Neural progenitor cell (in vitro differentiated cells): Measurements from ENCODE around the gene TRNT1. TPM values are rescaled to one million over a fixed set of nuclear protein-coding genes. Genes with fewer than 3 reads are reported as not detected.

Experiments used
- DNase-seq: peaks from one replicate; pipeline ENCODE4 v3.0.0-alpha.2; 2016; ENCODE audit warnings: low spot score
- H2AFZ ChIP-seq: fragments of 200-600 bp; sonication (generic); replicated peaks from 2 replicates; pipeline ENCODE4 v1.6.1; 2016; ENCODE audit warnings: antibody characterized with exemption
- H3F3A ChIP-seq: fragments of 200-600 bp; sonication (generic); 2 replicates; pipeline ENCODE4 v1.6.1; 2016; ENCODE audit warnings: antibody characterized with exemption, low read depth
- H3K27ac ChIP-seq: fragments of 200-600 bp; sonication (generic); 2 replicates; pipeline ENCODE4 v1.5.1; 2016; ENCODE audit warnings: mild to moderate bottlenecking
- H3K27me3 ChIP-seq: fragments of 200-600 bp; sonication (generic); 2 replicates; pipeline ENCODE4 v1.6.1; 2016; ENCODE audit warnings: mild to moderate bottlenecking, moderate library complexity
- H3K36me3 ChIP-seq: fragments of 200-600 bp; sonication (generic); 2 replicates; pipeline ENCODE4 v1.5.1; 2016
- H3K4me1 ChIP-seq: fragments of 200-600 bp; sonication (generic); 2 replicates; pipeline ENCODE4 v1.6.1; 2016; ENCODE audit warnings: mixed run types
- H3K4me2 ChIP-seq: fragments of 200-600 bp; sonication (generic); 2 replicates; pipeline ENCODE4 v1.6.1; 2016
- H3K4me3 ChIP-seq: fragments of 200-600 bp; sonication (generic); 2 replicates; pipeline ENCODE4 v1.5.1; 2016
- H3K79me2 ChIP-seq: fragments of 200-600 bp; sonication (generic); 2 replicates; pipeline ENCODE4 v1.6.1; 2016; ENCODE audit warnings: low read depth
- H3K9ac ChIP-seq: fragments of 200-600 bp; sonication (generic); 2 replicates; pipeline ENCODE4 v1.6.1; 2016
- H3K9me3 ChIP-seq: fragments of 200-600 bp; sonication (generic); 2 replicates; pipeline ENCODE4 v1.5.1; 2016; ENCODE audit warnings: low read depth
- H4K20me1 ChIP-seq: fragments of 200-600 bp; sonication (generic); 2 replicates; pipeline ENCODE4 v1.6.1; 2016; ENCODE audit warnings: low read depth
- H3K27ac Mint-ChIP-seq: 3 replicates; pipeline ENCODE4 v1.8.0; 2021; ENCODE audit warnings: mixed read lengths
- H3K27me3 Mint-ChIP-seq: 2 replicates; pipeline ENCODE4 v1.8.0; 2022; ENCODE audit warnings: low read depth, mild to moderate bottlenecking, inconsistent platforms, moderate library complexity, mixed read lengths; ENCODE audit not compliant: insufficient read depth
- H3K36me3 Mint-ChIP-seq: 3 replicates; pipeline ENCODE4 v1.8.0; 2021; ENCODE audit warnings: mixed read lengths
- H3K4me1 Mint-ChIP-seq: 3 replicates; pipeline ENCODE4 v1.8.0; 2021; ENCODE audit warnings: mixed read lengths
- H3K4me3 Mint-ChIP-seq: 3 replicates; pipeline ENCODE4 v1.8.0; 2021; ENCODE audit warnings: mild to moderate bottlenecking, moderate library complexity, mixed read lengths
- H3K9me3 Mint-ChIP-seq: 3 replicates; pipeline ENCODE4 v1.8.0; 2020; ENCODE audit warnings: mixed read lengths
- EZH2 ChIP-seq: fragments of 200-600 bp; sonication (generic); IDR thresholded peaks from 2 replicates; pipeline ENCODE4 v1.6.1; 2017; ENCODE audit warnings: antibody characterized with exemption, mild to moderate bottlenecking, moderate library complexity
- EZH2phosphoT487 ChIP-seq: fragments of 200-600 bp; sonication (generic); IDR thresholded peaks from 2 replicates; pipeline ENCODE4 v1.6.1; 2017; ENCODE audit warnings: antibody characterized with exemption
- total RNA-seq: library from RNA; depleted of rRNA; stranded (reverse); fragments of >200 nt; gene quantifications from 2 replicates; pipeline ENCODE4 v1.2.3, GENCODE V29; 2015; ENCODE audit warnings: low replicate concordance
- TF ChIP-seq, protein P1 (sequence below): fragments of 200-600 bp; sonication (generic); IDR thresholded peaks from 2 replicates; pipeline ENCODE4 v1.5.1; 2017; ENCODE audit warnings: antibody characterized with exemption, mild to moderate bottlenecking

Gene TRNT1
- total RNA-seq, 1 donor from 2014 or later = 38.8 TPM

- H3F3A ChIP-seq = peaks cover 4% of the 10 kb centered on the region
- no peak for TF ChIP-seq EZH2
- TF ChIP-seq, protein P1, sequence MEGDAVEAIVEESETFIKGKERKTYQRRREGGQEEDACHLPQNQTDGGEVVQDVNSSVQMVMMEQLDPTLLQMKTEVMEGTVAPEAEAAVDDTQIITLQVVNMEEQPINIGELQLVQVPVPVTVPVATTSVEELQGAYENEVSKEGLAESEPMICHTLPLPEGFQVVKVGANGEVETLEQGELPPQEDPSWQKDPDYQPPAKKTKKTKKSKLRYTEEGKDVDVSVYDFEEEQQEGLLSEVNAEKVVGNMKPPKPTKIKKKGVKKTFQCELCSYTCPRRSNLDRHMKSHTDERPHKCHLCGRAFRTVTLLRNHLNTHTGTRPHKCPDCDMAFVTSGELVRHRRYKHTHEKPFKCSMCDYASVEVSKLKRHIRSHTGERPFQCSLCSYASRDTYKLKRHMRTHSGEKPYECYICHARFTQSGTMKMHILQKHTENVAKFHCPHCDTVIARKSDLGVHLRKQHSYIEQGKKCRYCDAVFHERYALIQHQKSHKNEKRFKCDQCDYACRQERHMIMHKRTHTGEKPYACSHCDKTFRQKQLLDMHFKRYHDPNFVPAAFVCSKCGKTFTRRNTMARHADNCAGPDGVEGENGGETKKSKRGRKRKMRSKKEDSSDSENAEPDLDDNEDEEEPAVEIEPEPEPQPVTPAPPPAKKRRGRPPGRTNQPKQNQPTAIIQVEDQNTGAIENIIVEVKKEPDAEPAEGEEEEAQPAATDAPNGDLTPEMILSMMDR = no peak
- no peak for TF ChIP-seq EZH2phosphoT487
- peaks cover 15% of the 10 kb centered on the region for H3K36me3 Mint-ChIP-seq
- H3K36me3 ChIP-seq = peaks cover 43% of the 10 kb centered on the region
- DNase-seq = no peak
- H3K4me3 Mint-ChIP-seq = no peak overlapping the region
- no peak overlapping the region for H2AFZ ChIP-seq
- H3K9me3 Mint-ChIP-seq = no peaks in the 10 kb centered on the region
- H3K79me2 ChIP-seq = no peaks in the 10 kb centered on the region
- no peaks in the 10 kb centered on the region for H4K20me1 ChIP-seq
- H3K9me3 ChIP-seq = no peaks in the 10 kb centered on the region
- no peak overlapping the region for H3K27ac ChIP-seq
- no peak overlapping the region for H3K9ac ChIP-seq
- H3K27me3 ChIP-seq = no peaks in the 10 kb centered on the region
- no peaks in the 10 kb centered on the region for H3K27me3 Mint-ChIP-seq
- no peaks in the 10 kb centered on the region for H3K4me1 Mint-ChIP-seq
- no peak overlapping the region for H3K27ac Mint-ChIP-seq
- no peaks in the 10 kb centered on the region for H3K4me1 ChIP-seq
- H3K4me2 ChIP-seq = no peak overlapping the region
- H3K4me3 ChIP-seq = no peak overlapping the region
These were observed 24.8 kb downstream of the TRNT1 start for GRCh38 chr3:3151513-3151912.

DNA sequence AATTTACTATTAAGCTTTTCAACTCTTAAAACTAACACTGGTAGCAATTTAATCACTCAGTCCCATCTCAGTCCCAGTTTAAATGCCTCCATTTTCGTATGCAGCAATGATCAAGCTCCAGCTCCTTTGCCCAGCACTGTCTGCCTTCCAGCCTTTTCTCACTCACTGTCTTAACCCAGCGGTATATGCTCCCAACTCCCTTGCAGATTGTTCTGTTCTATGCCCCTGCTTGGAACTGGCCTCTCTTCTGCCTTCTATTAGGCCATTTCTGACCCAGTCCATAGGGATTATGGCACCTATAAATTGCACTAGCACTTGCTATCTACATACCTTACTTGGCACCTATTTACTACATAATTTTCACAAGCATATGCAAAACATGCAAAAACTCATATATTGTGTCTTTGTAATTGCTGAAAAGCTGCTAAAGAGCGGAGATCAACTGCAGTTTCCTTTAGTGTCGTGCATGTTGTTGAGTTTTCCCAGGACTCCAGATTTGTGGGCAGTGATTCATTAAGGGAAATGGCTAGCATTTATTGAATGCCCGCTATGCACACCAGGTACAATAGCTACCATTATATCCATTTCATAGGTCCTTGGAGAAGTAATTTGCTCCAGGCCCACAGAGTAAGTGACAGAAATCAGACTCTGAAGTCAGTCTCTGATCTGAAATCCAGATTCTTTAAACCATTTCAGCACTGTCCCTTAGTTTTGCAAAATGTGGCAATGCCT lies 28.3 kb downstream of the TRNT1 start:
- Mint-ChIP-seq H3K27me3 (no peaks in the 10 kb centered on the region), H3K36me3 (peaks cover 12% of the 10 kb centered on the region), H3K27ac (no peak overlapping the region), H3K4me3 (no peak overlapping the region), H3K4me1 (no peaks in the 10 kb centered on the region), H3K9me3 (no peaks in the 10 kb centered on the region)
- H3K4me1 ChIP-seq = no peaks in the 10 kb centered on the region
- no peak overlapping the region for H2AFZ ChIP-seq
- no peaks in the 10 kb centered on the region for H3K9me3 ChIP-seq
- peaks cover 32% of the 10 kb centered on the region for H3K36me3 ChIP-seq
- H3K9ac ChIP-seq = no peak overlapping the region
- H4K20me1 ChIP-seq = no peaks in the 10 kb centered on the region
- TF ChIP-seq, protein P1 = no peak
- TF ChIP-seq EZH2phosphoT487 = no peak
- TF ChIP-seq EZH2 = no peak
- no peaks in the 10 kb centered on the region for H3K27me3 ChIP-seq
- H3F3A ChIP-seq = peaks cover 3% of the 10 kb centered on the region
- H3K27ac ChIP-seq = no peak overlapping the region
- no peak overlapping the region for H3K4me2 ChIP-seq
- H3K4me3 ChIP-seq = no peak overlapping the region
- DNase-seq = no peak
- H3K79me2 ChIP-seq = no peaks in the 10 kb centered on the region

GRCh38 chr3:3157484-3157883 lies 30.7 kb downstream of the TRNT1 start:
- no peak overlapping the region for H2AFZ ChIP-seq
- peaks cover 7% of the 10 kb centered on the region for H3K36me3 Mint-ChIP-seq
- H3K79me2 ChIP-seq = no peaks in the 10 kb centered on the region
- no peak for DNase-seq
- H3K9me3 ChIP-seq = no peaks in the 10 kb centered on the region
- H3K27ac Mint-ChIP-seq = no peak overlapping the region
- H3K27me3 ChIP-seq = no peaks in the 10 kb centered on the region
- no peak overlapping the region for H3K4me2 ChIP-seq
- H4K20me1 ChIP-seq = no peaks in the 10 kb centered on the region
- TF ChIP-seq EZH2phosphoT487 = no peak
- TF ChIP-seq, protein P1 = no peak
- no peak for TF ChIP-seq EZH2
- peaks cover 3% of the 10 kb centered on the region for H3F3A ChIP-seq
- H3K4me3 ChIP-seq = no peak overlapping the region
- H3K9me3 Mint-ChIP-seq = no peaks in the 10 kb centered on the region
- H3K36me3 ChIP-seq = peaks cover 25% of the 10 kb centered on the region
- H3K4me1 ChIP-seq = no peaks in the 10 kb centered on the region
- no peaks in the 10 kb centered on the region for H3K4me1 Mint-ChIP-seq
- H3K27ac ChIP-seq = no peak overlapping the region
- no peaks in the 10 kb centered on the region for H3K27me3 Mint-ChIP-seq
- no peak overlapping the region for H3K9ac ChIP-seq
- H3K4me3 Mint-ChIP-seq = no peak overlapping the region
